K562 (cell line): Measurements from ENCODE around the gene RNF215. TPM values are rescaled to one million over a fixed set of nuclear protein-coding genes. Genes with fewer than 3 reads are reported as not detected.

ENCODE experiments used
- CBFA2T2 ChIP-seq: fragments of 450-650 bp; conservative IDR thresholded peaks from 2 replicates; pipeline ENCODE4 v1.6.1; 2017; ENCODE audit warnings: mild to moderate bottlenecking
- KDM2B ChIP-seq: fragments of 250-450 bp; sonication (Bioruptor Pico); IDR thresholded peaks from 2 replicates; pipeline ENCODE4 v1.8.0; 2021; ENCODE audit warnings: mild to moderate bottlenecking, moderate library complexity
- PHF8 ChIP-seq: fragments of 200-600 bp; sonication (generic); IDR thresholded peaks from 2 replicates; pipeline ENCODE4 v1.6.1; 2012; ENCODE audit warnings: mixed run types, mild to moderate bottlenecking, inconsistent platforms, low read length, moderate library complexity, borderline replicate concordance
- RB1 ChIP-seq: fragments of 450-650 bp; IDR thresholded peaks from 2 replicates; pipeline ENCODE4 v1.6.1; 2017; ENCODE audit warnings: low read depth, mild to moderate bottlenecking
- SMARCA4 ChIP-seq: fragments of 450-650 bp; IDR thresholded peaks from 2 replicates; pipeline ENCODE4 v1.6.1; 2016
- STAG1 ChIP-seq: sonication (generic); formaldehyde crosslinking; IDR thresholded peaks from 2 replicates; pipeline ENCODE4 v1.5.0; 2020; ENCODE audit warnings: missing genetic modification reagents, borderline replicate concordance
- ZNF263 ChIP-seq: sonication (generic); formaldehyde crosslinking; IDR thresholded peaks from 2 replicates; pipeline ENCODE4 v1.8.0; 2022; ENCODE audit warnings: mild to moderate bottlenecking, missing genetic modification reagents, borderline replicate concordance
- polyA plus RNA-seq, 8 experiments: library from polyadenylated mRNA; depleted of rRNA in 4 of 8; stranded (reverse) in 5 of 8; unstranded in 3 of 8; fragments of >200 nt; fragmentation: Nextera tagmentation in 2 of 8; fragmentation: Illumina TruSeq in 1 of 8; extraction: Ambion mirVana in 2 of 8; extraction: Trizol in 1 of 8; gene quantifications; 2 replicates each; pipeline versions ENCODE4 v1.2.1 to v1.2.3, GENCODE V29; 2011 to 2014; ENCODE audit warnings: inconsistent platforms in 1 of 8, missing spikeins in 1 of 8
- total RNA-seq, 7 experiments: library from RNA; depleted of rRNA in 6 of 7; stranded (reverse); fragments of >200 nt in 6 of 7; fragmentation: Illumina TruSeq in 2 of 7; extraction: Trizol in 2 of 7; gene quantifications; 2 replicates each; pipeline versions ENCODE4 v1.2.1 to v1.2.3, GENCODE V29; 2011 to 2021; ENCODE audit warnings: low replicate concordance in 1 of 7
- TF ChIP-seq, protein P1 (sequence below): fragments of 250-450 bp; sonication (Bioruptor Pico); IDR thresholded peaks from 2 replicates; pipeline ENCODE4 v1.4.0; 2020; ENCODE audit warnings: mild to moderate bottlenecking
- TF ChIP-seq, protein P2 (sequence below): IDR thresholded peaks from 2 replicates; pipeline ENCODE4 v1.6.1; 2011; ENCODE audit warnings: borderline replicate concordance, low read depth, mild to moderate bottlenecking, moderate library complexity, low read length; ENCODE audit not compliant: insufficient read depth, poor library complexity, severe bottlenecking
- TF ChIP-seq, protein P3 (sequence below): fragments of 200-800 bp; sonication (Bioruptor generic); IDR thresholded peaks from 2 replicates; pipeline ENCODE4 v1.6.1; 2017; ENCODE audit warnings: missing genetic modification characterization, missing compliant biosample characterization
- TF ChIP-seq, protein P4 (sequence below), 2 experiments: fragments of 200-800 bp in 1 of 2; sonication (Bioruptor generic) in 1 of 2; sonication (generic) in 1 of 2; formaldehyde crosslinking in 1 of 2; IDR thresholded peaks in 1 of 2; conservative IDR thresholded peaks in 1 of 2; 2 replicates each; pipeline versions ENCODE4 v1.5.0 to v1.6.1; 2016 to 2020; ENCODE audit warnings: missing compliant biosample characterization in 1 of 2, missing genetic modification characterization in 1 of 2, missing genetic modification reagents in 1 of 2

RNF215 gene
- total and polyA plus RNA-seq, 9 of the 15 experiments (the other 6 are each of a cell fraction or from before 2014, with no cell fraction given) = 0.08 to 9.8 (median 2.7) TPM

DNA sequence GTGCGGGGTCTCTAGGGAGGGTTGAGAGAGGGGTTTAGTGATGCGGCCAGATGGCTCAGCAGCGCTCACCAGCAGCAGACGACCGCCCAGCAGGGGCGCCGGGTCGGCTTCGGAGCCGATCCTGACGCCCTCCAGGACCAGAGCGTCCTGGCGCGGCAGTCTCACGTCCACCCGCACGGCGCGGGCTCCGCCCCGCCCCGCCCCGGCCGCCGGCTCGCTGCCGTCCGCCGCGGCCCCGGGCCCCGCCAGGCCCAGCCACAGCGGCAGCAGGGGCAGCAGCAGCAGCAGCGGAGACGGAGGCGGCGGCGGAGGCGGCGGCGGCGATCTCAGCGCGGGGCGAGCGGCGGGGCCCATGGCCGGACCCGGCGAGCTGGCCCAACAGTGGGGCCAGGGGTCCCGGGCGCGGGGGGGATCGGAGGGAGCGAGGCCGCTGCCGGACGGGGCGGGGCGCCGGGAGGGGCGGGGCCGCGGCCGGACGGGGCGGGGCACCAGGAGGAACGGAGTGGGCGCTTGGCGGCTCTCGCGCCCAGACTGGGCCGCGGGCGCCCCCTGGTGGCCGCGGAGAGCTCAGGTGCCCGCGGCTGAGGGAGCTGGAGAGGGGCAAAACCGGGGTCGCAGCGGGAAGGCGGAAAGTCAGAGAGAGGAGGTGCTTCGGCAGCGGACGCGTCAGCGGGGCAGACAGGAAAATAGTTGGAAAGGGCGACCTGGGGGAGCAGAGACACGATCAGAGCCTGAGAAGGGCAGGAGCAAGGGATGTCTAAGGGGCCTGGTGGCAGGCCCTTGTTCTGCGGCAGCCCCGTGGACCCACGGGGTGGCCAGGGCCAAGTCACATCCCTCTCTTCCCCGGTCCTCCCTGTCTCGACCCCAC lies at the start of gene RNF215 (continued):
- TF ChIP-seq, protein P1, sequence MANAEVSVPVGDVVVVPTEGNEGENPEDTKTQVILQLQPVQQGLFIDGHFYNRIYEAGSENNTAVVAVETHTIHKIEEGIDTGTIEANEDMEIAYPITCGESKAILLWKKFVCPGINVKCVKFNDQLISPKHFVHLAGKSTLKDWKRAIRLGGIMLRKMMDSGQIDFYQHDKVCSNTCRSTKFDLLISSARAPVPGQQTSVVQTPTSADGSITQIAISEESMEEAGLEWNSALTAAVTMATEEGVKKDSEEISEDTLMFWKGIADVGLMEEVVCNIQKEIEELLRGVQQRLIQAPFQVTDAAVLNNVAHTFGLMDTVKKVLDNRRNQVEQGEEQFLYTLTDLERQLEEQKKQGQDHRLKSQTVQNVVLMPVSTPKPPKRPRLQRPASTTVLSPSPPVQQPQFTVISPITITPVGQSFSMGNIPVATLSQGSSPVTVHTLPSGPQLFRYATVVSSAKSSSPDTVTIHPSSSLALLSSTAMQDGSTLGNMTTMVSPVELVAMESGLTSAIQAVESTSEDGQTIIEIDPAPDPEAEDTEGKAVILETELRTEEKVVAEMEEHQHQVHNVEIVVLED (CRISPR knock-in tag) = peak; percentile 27; the same call in 1 of the 2 replicates
- no peak for TF ChIP-seq SMARCA4
- TF ChIP-seq CBFA2T2 = no peak
- peak; percentile 44; the same call in 1 of the 2 replicates for TF ChIP-seq PHF8
- 0 out of 2 replicates have a peak, but pooled peaks have one; percentile 29 for TF ChIP-seq ZNF263 (CRISPR knock-in tag)
- TF ChIP-seq, protein P2, sequence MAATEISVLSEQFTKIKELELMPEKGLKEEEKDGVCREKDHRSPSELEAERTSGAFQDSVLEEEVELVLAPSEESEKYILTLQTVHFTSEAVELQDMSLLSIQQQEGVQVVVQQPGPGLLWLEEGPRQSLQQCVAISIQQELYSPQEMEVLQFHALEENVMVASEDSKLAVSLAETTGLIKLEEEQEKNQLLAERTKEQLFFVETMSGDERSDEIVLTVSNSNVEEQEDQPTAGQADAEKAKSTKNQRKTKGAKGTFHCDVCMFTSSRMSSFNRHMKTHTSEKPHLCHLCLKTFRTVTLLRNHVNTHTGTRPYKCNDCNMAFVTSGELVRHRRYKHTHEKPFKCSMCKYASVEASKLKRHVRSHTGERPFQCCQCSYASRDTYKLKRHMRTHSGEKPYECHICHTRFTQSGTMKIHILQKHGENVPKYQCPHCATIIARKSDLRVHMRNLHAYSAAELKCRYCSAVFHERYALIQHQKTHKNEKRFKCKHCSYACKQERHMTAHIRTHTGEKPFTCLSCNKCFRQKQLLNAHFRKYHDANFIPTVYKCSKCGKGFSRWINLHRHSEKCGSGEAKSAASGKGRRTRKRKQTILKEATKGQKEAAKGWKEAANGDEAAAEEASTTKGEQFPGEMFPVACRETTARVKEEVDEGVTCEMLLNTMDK = peak; percentile 60
- TF ChIP-seq KDM2B (CRISPR knock-in tag) = no peak
- peak; percentile 32; the same call in 1 of the 2 replicates for TF ChIP-seq RB1
- peak; percentile 43; the same call in 1 of the 2 replicates for TF ChIP-seq STAG1 (CRISPR knock-in tag)
- TF ChIP-seq, protein P3, sequence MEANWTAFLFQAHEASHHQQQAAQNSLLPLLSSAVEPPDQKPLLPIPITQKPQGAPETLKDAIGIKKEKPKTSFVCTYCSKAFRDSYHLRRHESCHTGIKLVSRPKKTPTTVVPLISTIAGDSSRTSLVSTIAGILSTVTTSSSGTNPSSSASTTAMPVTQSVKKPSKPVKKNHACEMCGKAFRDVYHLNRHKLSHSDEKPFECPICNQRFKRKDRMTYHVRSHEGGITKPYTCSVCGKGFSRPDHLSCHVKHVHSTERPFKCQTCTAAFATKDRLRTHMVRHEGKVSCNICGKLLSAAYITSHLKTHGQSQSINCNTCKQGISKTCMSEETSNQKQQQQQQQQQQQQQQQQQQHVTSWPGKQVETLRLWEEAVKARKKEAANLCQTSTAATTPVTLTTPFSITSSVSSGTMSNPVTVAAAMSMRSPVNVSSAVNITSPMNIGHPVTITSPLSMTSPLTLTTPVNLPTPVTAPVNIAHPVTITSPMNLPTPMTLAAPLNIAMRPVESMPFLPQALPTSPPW (CRISPR knock-in tag) = peak; percentile 76
- TF ChIP-seq, protein P4, sequence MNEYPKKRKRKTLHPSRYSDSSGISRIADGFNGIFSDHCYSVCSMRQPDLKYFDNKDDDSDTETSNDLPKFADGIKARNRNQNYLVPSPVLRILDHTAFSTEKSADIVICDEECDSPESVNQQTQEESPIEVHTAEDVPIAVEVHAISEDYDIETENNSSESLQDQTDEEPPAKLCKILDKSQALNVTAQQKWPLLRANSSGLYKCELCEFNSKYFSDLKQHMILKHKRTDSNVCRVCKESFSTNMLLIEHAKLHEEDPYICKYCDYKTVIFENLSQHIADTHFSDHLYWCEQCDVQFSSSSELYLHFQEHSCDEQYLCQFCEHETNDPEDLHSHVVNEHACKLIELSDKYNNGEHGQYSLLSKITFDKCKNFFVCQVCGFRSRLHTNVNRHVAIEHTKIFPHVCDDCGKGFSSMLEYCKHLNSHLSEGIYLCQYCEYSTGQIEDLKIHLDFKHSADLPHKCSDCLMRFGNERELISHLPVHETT (CRISPR knock-in tag; conservative IDR thresholded peaks at IDR 0.05 in 1 of 2, IDR thresholded peaks at IDR 0.05 in 1 of 2) = peak in 1 of 2 experiments; percentile 58; a peak in 1 of 4 replicates
